OCI-LY1 (cell line): ENCODE results near the gene PEX7.

Source experiments
- H2AFZ ChIP-seq: fragments of 200-600 bp; sonication (generic), shearing (Covaris generic); 2 replicates; pipeline ENCODE4 v1.6.0; 2014; ENCODE audit warnings: antibody characterized with exemption, mild to moderate bottlenecking, low read length
- H3F3A ChIP-seq: fragments of 200-600 bp; sonication (generic), shearing (Covaris generic); 2 replicates; pipeline ENCODE4 v1.6.0; 2014; ENCODE audit warnings: mild to moderate bottlenecking, antibody characterized with exemption, low read length, moderate library complexity; ENCODE audit not compliant: insufficient read depth
- H3K27ac ChIP-seq: fragments of 200-600 bp; sonication (generic); 2 replicates; pipeline ENCODE4 v1.5.1; 2014; ENCODE audit warnings: low read length, mixed run types, mild to moderate bottlenecking, low read depth; ENCODE audit not compliant: poor library complexity, severe bottlenecking
- H3K27me3 ChIP-seq: fragments of 200-600 bp; sonication (generic); 2 replicates; pipeline ENCODE4 v1.6.0; 2014; ENCODE audit warnings: antibody characterized with exemption, mild to moderate bottlenecking, low read length, moderate library complexity; ENCODE audit not compliant: insufficient read depth
- H3K36me3 ChIP-seq: fragments of 200-600 bp; sonication (generic); 2 replicates; pipeline ENCODE4 v1.6.1; 2014; ENCODE audit warnings: mild to moderate bottlenecking, antibody characterized with exemption, low read length, moderate library complexity, mixed read lengths; ENCODE audit not compliant: insufficient read depth
- H3K4me1 ChIP-seq: fragments of 200-600 bp; sonication (generic); 2 replicates; pipeline ENCODE4 v1.5.1; 2014; ENCODE audit warnings: mild to moderate bottlenecking, low read length, moderate library complexity; ENCODE audit not compliant: insufficient read depth, severe bottlenecking
- H3K4me2 ChIP-seq: fragments of 200-600 bp; sonication (generic), shearing (Covaris generic); 2 replicates; pipeline ENCODE4 v1.6.1; 2014; ENCODE audit warnings: low read length
- H3K4me3 ChIP-seq: fragments of 200-600 bp; sonication (generic); 2 replicates; pipeline ENCODE4 v1.5.1; 2014; ENCODE audit warnings: low read length, low read depth, mild to moderate bottlenecking, mixed read lengths; ENCODE audit not compliant: poor library complexity, severe bottlenecking
- H3K79me2 ChIP-seq: fragments of 200-600 bp; shearing (Covaris generic); 2 replicates; pipeline ENCODE4 v1.6.1; 2016; ENCODE audit warnings: mixed run types, low read length, mixed read lengths; ENCODE audit not compliant: insufficient read depth
- H3K9ac ChIP-seq: fragments of 200-600 bp; sonication (generic), shearing (Covaris generic); 2 replicates; pipeline ENCODE4 v1.6.1; 2014; ENCODE audit warnings: mild to moderate bottlenecking, low read length, mixed read lengths
- H3K9me2 ChIP-seq: fragments of 200-600 bp; sonication (generic), shearing (Covaris generic); 2 replicates; pipeline ENCODE4 v1.6.1; 2014; ENCODE audit warnings: low read depth, mild to moderate bottlenecking, low read length, mixed read lengths
- H3K9me3 ChIP-seq: fragments of 200-600 bp; shearing (Covaris generic); 2 replicates; pipeline ENCODE4 v1.6.1; 2014; ENCODE audit warnings: low read length, mixed read lengths
- H4K20me1 ChIP-seq: fragments of 200-600 bp; sonication (generic), shearing (Covaris generic); 2 replicates; pipeline ENCODE4 v1.6.0; 2016; ENCODE audit warnings: mild to moderate bottlenecking, low read length; ENCODE audit not compliant: insufficient read depth
- EZH2 ChIP-seq: fragments of 200-600 bp; sonication (generic), shearing (Covaris generic); IDR thresholded peaks from 2 replicates; pipeline ENCODE4 v1.8.0; 2017; ENCODE audit warnings: borderline replicate concordance, mixed run types, mild to moderate bottlenecking, antibody characterized with exemption, low read length, moderate library complexity, mixed read lengths
- TF ChIP-seq, protein P1 (sequence below): fragments of 200-600 bp; sonication (generic), shearing (Covaris generic); IDR thresholded peaks from 2 replicates; pipeline ENCODE4 v1.5.1; 2017; ENCODE audit warnings: mild to moderate bottlenecking, antibody characterized with exemption, low read length, moderate library complexity, mixed read lengths

PEX7 gene

DNA sequence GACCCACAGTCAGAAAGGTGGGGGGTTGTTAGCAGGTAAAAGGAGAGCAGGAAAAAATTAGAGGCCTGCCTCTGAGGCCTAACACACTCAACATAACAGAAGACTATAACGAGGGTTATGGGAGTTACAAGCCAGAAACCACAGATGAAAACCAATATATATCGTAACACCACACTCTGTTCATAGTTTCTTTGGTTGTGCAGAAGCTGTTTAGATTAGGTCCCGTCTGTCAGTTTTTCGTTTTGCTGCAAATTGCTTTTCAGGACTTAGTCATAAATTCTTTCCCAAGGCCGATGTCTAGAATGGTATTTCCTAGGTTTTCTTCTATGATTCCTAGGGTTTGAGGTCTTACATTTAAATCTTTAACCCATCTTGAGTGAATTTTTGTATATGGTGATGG is 26.4 kb upstream of the PEX7 start:
- H2AFZ ChIP-seq = no peak overlapping the region
- no peaks in the 10 kb centered on the region for H3K36me3 ChIP-seq
- no peak overlapping the region for H3K9ac ChIP-seq
- no peaks in the 10 kb centered on the region for H3K9me3 ChIP-seq
- peaks cover under 1% of the 10 kb centered on the region; the same call in 1 of the 2 replicates for H3K79me2 ChIP-seq
- H4K20me1 ChIP-seq = no peaks in the 10 kb centered on the region
- no peak overlapping the region for H3K27ac ChIP-seq
- TF ChIP-seq, protein P1, sequence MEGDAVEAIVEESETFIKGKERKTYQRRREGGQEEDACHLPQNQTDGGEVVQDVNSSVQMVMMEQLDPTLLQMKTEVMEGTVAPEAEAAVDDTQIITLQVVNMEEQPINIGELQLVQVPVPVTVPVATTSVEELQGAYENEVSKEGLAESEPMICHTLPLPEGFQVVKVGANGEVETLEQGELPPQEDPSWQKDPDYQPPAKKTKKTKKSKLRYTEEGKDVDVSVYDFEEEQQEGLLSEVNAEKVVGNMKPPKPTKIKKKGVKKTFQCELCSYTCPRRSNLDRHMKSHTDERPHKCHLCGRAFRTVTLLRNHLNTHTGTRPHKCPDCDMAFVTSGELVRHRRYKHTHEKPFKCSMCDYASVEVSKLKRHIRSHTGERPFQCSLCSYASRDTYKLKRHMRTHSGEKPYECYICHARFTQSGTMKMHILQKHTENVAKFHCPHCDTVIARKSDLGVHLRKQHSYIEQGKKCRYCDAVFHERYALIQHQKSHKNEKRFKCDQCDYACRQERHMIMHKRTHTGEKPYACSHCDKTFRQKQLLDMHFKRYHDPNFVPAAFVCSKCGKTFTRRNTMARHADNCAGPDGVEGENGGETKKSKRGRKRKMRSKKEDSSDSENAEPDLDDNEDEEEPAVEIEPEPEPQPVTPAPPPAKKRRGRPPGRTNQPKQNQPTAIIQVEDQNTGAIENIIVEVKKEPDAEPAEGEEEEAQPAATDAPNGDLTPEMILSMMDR = no peak
- TF ChIP-seq EZH2 = no peak
- H3K4me2 ChIP-seq = no peak overlapping the region
- H3K9me2 ChIP-seq = no peaks in the 10 kb centered on the region
- H3K4me1 ChIP-seq = peaks cover 9% of the 10 kb centered on the region
- no peak overlapping the region for H3K4me3 ChIP-seq
- H3K27me3 ChIP-seq = no peaks in the 10 kb centered on the region
- H3F3A ChIP-seq = no peaks in the 10 kb centered on the region

DNA sequence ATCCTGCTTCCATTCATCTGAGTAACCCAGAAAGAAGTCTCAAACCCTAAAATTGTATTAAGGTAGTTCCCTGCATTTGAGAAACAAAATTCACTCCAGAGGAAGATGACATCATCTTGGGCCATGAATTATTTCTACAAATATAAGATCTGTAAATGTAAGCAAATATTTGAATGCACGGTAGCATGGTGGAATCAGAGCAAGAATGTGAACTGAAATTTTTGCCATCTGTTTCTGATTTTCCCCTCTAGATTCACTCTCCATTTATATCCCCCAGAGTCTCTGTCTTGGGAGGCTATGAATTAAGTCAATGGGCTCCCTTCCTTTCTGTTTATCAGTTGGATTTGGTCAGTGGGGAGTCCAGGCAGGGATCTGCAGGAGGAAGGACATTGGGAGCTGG is 24.3 kb upstream of the PEX7 start:
- Histone ChIP-seq H3K79me2 (no peaks in the 10 kb centered on the region), H3K4me3 (no peak overlapping the region), H3K9me3 (no peaks in the 10 kb centered on the region), H3K4me1 (peaks cover 8% of the 10 kb centered on the region), H2AFZ (no peak overlapping the region), H3F3A (no peaks in the 10 kb centered on the region), H3K4me2 (no peak overlapping the region), H3K36me3 (no peaks in the 10 kb centered on the region), H4K20me1 (no peaks in the 10 kb centered on the region), H3K27ac (no peak overlapping the region), H3K9me2 (no peaks in the 10 kb centered on the region), H3K9ac (no peak overlapping the region), H3K27me3 (no peaks in the 10 kb centered on the region)
- no peak for TF ChIP-seq EZH2
- TF ChIP-seq, protein P1 = no peak

DNA sequence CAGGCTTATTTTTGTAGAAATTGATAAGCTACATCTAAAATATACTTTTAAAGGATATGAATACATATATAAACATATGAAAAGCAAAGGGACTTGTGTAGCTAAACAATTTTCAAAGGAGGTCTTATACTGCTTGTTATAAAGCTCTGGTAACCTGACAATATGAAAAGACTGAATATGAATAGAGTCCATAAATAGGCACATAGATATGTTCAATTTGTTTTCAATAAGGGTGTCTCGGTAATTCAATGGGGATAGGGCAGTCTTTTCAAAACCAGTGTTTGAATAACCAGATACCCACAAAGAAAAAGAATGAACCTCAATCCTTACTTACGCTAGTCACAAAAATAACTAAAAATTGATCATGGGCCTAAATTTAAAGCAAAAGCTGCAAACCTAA is 20.8 kb upstream of the PEX7 start:
- Histone ChIP-seq H3K27ac (no peak overlapping the region), H2AFZ (no peak overlapping the region)
- TF ChIP-seq, protein P1 = no peak
- no peak for TF ChIP-seq EZH2

More for the DNA sequence above, 20.8 kb upstream of the PEX7 start:
- H3K79me2 ChIP-seq = no peaks in the 10 kb centered on the region
- no peak overlapping the region for H3K4me3 ChIP-seq
- peaks cover 3% of the 10 kb centered on the region; the same call in 1 of the 2 replicates for H3K9me3 ChIP-seq
- H3K4me1 ChIP-seq = no peaks in the 10 kb centered on the region
- H3K36me3 ChIP-seq = no peaks in the 10 kb centered on the region
- no peak overlapping the region for H3K4me2 ChIP-seq
- no peak overlapping the region for H3K9ac ChIP-seq
- H3F3A ChIP-seq = no peaks in the 10 kb centered on the region
- no peaks in the 10 kb centered on the region for H4K20me1 ChIP-seq
- no peaks in the 10 kb centered on the region for H3K27me3 ChIP-seq
- H3K9me2 ChIP-seq = no peaks in the 10 kb centered on the region
